ENCODE data around the gene TMEM245.

TMEM245 gene

DNA sequence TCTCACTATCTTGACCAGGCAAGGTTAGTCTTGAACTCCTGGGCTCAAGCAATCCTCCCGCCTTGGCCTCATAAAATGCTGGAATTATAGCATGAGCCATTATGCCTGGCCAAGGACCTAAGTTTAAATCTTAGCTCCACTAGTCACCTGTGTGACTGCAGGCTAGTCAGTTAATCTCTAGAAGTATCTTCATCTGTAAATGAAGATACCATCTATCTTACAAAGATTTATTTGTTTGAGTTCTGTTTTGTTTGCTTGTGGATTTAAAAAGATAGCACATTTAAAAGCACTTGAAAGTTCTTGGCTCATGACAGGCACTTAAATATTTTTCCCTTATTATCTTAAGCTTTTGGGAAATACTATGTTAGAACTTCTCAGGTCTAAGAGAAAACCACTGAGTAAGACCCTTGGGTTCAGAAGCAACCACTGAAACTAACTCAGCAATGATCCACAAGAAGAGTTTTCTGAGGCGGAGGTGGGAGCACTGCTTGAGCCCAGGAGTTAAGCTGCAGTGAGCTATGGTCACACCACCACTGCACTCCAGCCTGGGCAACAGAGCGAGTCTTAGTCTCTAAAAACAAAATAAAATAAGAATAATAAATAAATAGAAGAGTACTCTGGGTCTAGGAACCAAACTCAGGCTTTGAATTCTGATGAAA is 19.1 kb downstream of the TMEM245 start:
- Histone ChIP-seq H3K27ac (ENCODE audit: extremely low read depth, low read depth, low read length) (no peak overlapping the region), H3K4me3 (ENCODE audit: low read depth, low read length) (no peak overlapping the region), H3K36me3 (ENCODE audit: control insufficient read depth in 2 of 2, insufficient read depth in 1 of 2, low read length in 2 of 2) (peaks cover 0 to 43% of the 10 kb centered on the region in 2 experiments; a peak in 2 of 3 replicates), H3K4me1 (ENCODE audit: control insufficient read depth, insufficient read depth, low read length) (peaks cover 14% of the 10 kb centered on the region), H3K9me3 (ENCODE audit: control insufficient read depth, insufficient read depth, low read depth, low read length) (no peaks in the 10 kb centered on the region)
- TF ChIP-seq KLF7 (tag by site-specific recombination; IDR thresholded peaks at IDR 0.05; ENCODE audit: borderline replicate concordance) (no peak), BCL11B (tag by site-specific recombination; IDR thresholded peaks at IDR 0.05; ENCODE audit: low read depth) (no peak)
- TF ChIP-seq, protein P1, sequence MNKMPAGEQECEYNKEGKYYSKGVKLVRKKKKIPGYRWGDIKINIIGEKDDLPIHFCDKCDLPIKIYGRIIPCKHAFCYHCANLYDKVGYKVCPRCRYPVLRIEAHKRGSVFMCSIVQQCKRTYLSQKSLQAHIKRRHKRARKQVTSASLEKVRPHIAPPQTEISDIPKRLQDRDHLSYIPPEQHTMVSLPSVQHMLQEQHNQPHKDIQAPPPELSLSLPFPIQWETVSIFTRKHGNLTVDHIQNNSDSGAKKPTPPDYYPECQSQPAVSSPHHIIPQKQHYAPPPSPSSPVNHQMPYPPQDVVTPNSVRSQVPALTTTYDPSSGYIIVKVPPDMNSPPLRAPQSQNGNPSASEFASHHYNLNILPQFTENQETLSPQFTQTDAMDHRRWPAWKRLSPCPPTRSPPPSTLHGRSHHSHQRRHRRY (tag by site-specific recombination; IDR thresholded peaks at IDR 0.05) = no peak
- ChIA-PET POLR2A (no interaction called here), CTCF (interaction anchor here (0.6 to 0.9 kb wide), 3 partner anchors 9 to 39 kb away, joined by 3 to 5 read pairs (median 4); no protein-coding TSS in a partner anchor)

DNA sequence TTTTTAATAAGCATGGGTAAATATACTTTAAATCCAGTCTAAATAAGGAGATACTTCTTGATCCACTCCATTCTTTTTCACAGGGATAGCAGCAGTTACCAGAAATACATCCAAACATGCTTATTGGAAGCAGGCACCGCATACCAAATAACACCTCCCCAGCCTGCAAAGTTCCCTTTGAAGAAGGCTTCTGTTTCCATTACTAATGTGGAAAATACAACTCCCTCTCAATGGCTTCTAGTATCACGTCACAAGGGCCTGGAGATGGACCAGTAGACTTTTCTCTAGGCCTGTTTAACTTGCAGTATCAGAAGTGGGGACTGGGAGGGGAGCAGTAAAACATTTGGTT is 20.8 kb downstream of the TMEM245 start:
- Histone ChIP-seq H3K4me1 (ENCODE audit: control insufficient read depth, insufficient read depth, low read length) (peaks cover 14% of the 10 kb centered on the region), H3K4me3 (ENCODE audit: low read depth, low read length) (no peak overlapping the region), H3K36me3 (ENCODE audit: control insufficient read depth in 2 of 2, insufficient read depth in 1 of 2, low read length in 2 of 2) (peaks cover 0 to 46% of the 10 kb centered on the region in 2 experiments; a peak in 1 of 3 replicates), H3K27ac (ENCODE audit: extremely low read depth, low read depth, low read length) (peak overlapping the region; percentile 50; the same call in 1 of the 2 replicates), H3K9me3 (ENCODE audit: control insufficient read depth, insufficient read depth, low read depth, low read length) (no peaks in the 10 kb centered on the region)
- TF ChIP-seq RBAK (tag by site-specific recombination; IDR thresholded peaks at IDR 0.05) (no peak), TRIM28 (IDR thresholded peaks at IDR 0.05; ENCODE audit: borderline replicate concordance, low read length) (no peak), ZNF624 (tag by site-specific recombination; IDR thresholded peaks at IDR 0.05) (no peak), ZNF274 (IDR thresholded peaks at IDR 0.05; ENCODE audit: low read length) (no peak), ZNF274 (tag by site-specific recombination; IDR thresholded peaks at IDR 0.05; ENCODE audit: borderline replicate concordance) (no peak), ZNF629 (tag by site-specific recombination; IDR thresholded peaks at IDR 0.05) (peak; percentile 36; the same call in 1 of the 2 replicates), GFI1B (tag by site-specific recombination; IDR thresholded peaks at IDR 0.05) (no peak), GLIS1 (tag by site-specific recombination; IDR thresholded peaks at IDR 0.05) (no peak), ZNF501 (tag by site-specific recombination; IDR thresholded peaks at IDR 0.05) (no peak), ZNF324 (tag by site-specific recombination; IDR thresholded peaks at IDR 0.05) (no peak), MZF1 (tag by site-specific recombination; IDR thresholded peaks at IDR 0.05; ENCODE audit: borderline replicate concordance) (peak; percentile 37; the same call in 1 of the 2 replicates), HOXC10 (CRISPR knock-in tag; IDR thresholded peaks at IDR 0.05) (no peak)
- TF ChIP-seq, protein P2, sequence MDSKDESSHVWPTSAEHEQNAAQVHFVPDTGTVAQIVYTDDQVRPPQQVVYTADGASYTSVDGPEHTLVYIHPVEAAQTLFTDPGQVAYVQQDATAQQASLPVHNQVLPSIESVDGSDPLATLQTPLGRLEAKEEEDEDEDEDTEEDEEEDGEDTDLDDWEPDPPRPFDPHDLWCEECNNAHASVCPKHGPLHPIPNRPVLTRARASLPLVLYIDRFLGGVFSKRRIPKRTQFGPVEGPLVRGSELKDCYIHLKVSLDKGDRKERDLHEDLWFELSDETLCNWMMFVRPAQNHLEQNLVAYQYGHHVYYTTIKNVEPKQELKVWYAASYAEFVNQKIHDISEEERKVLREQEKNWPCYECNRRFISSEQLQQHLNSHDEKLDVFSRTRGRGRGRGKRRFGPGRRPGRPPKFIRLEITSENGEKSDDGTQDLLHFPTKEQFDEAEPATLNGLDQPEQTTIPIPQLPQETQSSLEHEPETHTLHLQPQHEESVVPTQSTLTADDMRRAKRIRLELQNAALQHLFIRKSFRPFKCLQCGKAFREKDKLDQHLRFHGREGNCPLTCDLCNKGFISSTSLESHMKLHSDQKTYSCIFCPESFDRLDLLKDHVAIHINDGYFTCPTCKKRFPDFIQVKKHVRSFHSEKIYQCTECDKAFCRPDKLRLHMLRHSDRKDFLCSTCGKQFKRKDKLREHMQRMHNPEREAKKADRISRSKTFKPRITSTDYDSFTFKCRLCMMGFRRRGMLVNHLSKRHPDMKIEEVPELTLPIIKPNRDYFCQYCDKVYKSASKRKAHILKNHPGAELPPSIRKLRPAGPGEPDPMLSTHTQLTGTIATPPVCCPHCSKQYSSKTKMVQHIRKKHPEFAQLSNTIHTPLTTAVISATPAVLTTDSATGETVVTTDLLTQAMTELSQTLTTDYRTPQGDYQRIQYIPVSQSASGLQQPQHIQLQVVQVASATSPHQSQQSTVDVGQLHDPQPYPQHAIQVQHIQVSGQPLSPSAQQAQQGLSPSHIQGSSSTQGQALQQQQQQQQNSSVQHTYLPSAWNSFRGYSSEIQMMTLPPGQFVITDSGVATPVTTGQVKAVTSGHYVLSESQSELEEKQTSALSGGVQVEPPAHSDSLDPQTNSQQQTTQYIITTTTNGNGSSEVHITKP (tag by site-specific recombination; IDR thresholded peaks at IDR 0.05) = no peak; the same call in 1 of the 2 replicates
- TF ChIP-seq, protein P3, sequence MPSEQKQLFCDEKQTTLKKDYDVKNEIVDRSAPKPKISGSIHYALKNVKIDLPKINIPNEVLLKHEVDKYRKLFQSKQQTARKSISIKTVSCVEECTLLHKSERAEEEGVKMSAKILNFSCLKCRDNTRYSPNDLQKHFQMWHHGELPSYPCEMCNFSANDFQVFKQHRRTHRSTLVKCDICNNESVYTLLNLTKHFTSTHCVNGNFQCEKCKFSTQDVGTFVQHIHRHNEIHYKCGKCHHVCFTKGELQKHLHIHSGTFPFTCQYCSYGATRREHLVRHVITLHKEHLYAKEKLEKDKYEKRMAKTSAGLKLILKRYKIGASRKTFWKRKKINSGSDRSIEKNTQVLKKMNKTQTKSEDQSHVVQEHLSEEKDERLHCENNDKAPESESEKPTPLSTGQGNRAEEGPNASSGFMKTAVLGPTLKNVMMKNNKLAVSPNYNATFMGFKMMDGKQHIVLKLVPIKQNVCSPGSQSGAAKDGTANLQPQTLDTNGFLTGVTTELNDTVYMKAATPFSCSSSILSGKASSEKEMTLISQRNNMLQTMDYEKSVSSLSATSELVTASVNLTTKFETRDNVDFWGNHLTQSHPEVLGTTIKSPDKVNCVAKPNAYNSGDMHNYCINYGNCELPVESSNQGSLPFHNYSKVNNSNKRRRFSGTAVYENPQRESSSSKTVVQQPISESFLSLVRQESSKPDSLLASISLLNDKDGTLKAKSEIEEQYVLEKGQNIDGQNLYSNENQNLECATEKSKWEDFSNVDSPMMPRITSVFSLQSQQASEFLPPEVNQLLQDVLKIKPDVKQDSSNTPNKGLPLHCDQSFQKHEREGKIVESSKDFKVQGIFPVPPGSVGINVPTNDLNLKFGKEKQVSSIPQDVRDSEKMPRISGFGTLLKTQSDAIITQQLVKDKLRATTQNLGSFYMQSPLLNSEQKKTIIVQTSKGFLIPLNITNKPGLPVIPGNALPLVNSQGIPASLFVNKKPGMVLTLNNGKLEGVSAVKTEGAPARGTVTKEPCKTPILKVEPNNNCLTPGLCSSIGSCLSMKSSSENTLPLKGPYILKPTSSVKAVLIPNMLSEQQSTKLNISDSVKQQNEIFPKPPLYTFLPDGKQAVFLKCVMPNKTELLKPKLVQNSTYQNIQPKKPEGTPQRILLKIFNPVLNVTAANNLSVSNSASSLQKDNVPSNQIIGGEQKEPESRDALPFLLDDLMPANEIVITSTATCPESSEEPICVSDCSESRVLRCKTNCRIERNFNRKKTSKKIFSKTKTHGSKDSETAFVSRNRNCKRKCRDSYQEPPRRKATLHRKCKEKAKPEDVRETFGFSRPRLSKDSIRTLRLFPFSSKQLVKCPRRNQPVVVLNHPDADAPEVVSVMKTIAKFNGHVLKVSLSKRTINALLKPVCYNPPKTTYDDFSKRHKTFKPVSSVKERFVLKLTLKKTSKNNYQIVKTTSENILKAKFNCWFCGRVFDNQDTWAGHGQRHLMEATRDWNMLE (tag by site-specific recombination; conservative IDR thresholded peaks at IDR 0.05; ENCODE audit: low read depth) = no peak
- ChIA-PET CTCF (interaction anchor here (0.9 kb wide), 1 partner anchor 8 kb away, joined by 4 read pairs; no protein-coding TSS in a partner anchor), POLR2A (no interaction called here)
